ENCODE measurements around the gene SLC51B.
"Not testable (repeated sequence)": the region's sequence is repeated elsewhere in the genome, so short reads cannot be mapped to it uniquely, and the experiment has no call there.

Gene SLC51B

DNA sequence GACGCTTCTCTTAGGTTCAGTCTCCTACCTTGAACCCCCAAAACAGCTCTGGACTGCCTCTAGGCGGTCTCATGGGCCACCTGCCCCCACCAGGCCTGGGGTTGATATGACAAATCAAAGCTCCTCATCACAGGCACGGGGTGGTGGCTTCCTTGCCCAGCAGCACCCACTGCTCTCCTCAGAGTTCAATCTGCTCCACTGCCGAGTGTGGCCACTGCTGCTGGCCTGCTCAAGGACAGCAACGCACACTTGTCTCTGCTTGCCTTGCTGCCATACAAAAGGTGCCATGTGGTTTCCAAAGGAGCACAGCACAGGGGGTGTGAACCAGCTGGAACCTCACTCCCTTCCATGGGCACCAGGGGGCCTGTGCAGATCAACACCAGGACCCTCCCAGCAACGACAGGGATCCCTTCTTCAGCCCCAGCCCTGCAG, 41.5 kb downstream of the SLC51B start:
- peaks cover 20% of the 10 kb centered on the region for H3K4me1 ChIP-seq
- in situ Hi-C loops (cut with MboI; ENCODE audit: low sequenced_read_pairs): loop anchor here (5.0 kb wide), 1 partner anchor 44 kb away; no protein-coding TSS in a partner anchor
- peak in 1 of 2 experiments; percentile 66 for DNase-seq (ENCODE audit: low spot score in 2 of 2)

DNA sequence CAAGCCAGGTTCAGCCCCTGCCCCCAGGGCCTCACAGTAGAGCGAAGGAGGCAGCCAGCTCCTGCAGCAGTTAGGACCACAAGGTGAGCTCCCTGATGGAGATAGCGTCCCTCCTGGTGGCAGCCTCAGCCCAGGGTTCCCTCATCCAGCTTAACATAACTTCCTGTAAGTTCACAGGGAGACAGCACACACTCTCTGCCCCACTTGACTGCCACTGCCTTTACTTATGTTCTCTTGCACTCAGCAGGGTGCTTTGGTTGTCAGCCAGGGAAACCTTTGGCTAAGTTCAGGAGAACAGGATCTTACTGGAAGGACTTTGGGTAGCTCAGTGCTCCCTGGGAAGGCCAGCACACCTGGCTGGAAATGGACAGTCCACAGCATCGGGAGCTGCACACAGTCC, 42.2 kb downstream of the SLC51B start:
- no peak for DNase-seq (ENCODE audit: low spot score in 2 of 2)
- Histone ChIP-seq H3K4me1 (peaks cover 20% of the 10 kb centered on the region), H3K27me3 (ENCODE audit: low read depth) (no peaks in the 10 kb centered on the region), H3K9me3 (no peaks in the 10 kb centered on the region), H3K4me3 (no peak overlapping the region), H3K36me3 (replicated peaks) (no peaks in the 10 kb centered on the region)
- in situ Hi-C loops (cut with MboI; ENCODE audit: low sequenced_read_pairs): loop anchor here (5.0 kb wide), 1 partner anchor 45 kb away; no protein-coding TSS in a partner anchor

More for the DNA sequence above, 41.5 kb downstream of the SLC51B start:
- Histone ChIP-seq H3K9me3 (no peaks in the 10 kb centered on the region), H3K4me3 (no peak overlapping the region), H3K36me3 (replicated peaks) (no peaks in the 10 kb centered on the region), H3K27me3 (ENCODE audit: low read depth) (no peaks in the 10 kb centered on the region)

DNA sequence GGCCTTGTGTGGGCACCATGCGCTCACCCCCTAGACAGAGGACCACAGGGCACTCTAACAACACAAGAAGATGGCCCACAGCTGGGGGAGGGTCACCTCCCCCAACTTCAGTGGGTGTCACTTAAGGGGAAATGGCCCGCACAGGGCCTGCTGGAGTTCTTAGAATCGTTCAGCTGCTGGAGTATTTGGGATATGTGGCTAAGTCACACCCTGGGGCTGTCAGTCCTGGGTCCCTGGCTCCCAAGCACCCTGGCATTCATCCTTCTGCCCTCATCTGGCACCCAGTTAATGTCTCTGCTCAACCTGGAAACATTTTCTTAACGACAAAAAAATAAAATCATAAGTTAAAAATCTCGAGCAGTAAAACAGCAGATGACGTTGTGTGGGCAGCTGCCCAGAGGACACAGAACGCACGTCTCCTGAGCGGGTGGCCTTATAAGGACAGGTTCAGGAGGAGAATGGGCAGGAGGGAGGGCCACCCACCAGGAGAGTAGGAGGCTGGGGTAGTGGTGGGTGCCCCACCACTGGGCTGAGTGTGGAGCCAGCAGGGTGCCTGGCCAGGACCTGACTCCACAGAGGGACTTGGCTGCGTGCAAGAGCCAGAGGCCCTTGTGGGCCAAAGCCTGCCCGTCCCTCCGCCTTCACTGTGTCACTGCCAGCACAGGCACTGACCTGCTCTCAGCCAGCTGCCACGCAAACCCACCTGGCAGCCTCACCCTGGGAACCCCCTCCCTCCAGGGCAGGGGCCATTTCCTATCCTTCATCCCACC, 42.9 kb downstream of the SLC51B start:
- Histone ChIP-seq H3K9me3 (no peaks in the 10 kb centered on the region), H3K27me3 (ENCODE audit: low read depth) (no peaks in the 10 kb centered on the region), H3K4me3 (no peak overlapping the region), H3K36me3 (replicated peaks) (no peaks in the 10 kb centered on the region), H3K4me1 (peaks cover 13% of the 10 kb centered on the region)
- no peak for DNase-seq (ENCODE audit: low spot score in 2 of 2)
- in situ Hi-C loops (cut with MboI; ENCODE audit: low sequenced_read_pairs): loop anchor here (5.0 kb wide), 1 partner anchor 46 kb away; no protein-coding TSS in a partner anchor

DNA sequence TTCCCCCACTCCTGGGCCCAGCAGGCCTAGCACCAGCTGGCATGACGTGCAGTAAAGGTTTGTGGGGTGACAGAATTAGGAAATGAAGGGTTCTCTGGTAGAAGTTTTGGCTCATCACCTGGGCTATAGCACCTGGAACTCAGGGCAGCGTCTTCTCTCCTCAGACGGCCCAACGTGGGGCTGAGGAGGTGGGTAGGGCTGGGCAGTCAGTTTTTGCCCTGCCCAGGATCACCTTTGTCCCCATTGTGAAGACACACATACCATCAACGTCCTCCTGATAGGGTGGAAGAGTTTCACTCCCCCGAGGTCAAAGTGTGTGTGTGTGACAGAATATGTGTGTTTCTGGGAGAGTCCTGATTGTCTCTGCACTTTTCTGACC, 43.4 kb downstream of the SLC51B start:
- DNase-seq (ENCODE audit: low spot score in 2 of 2): no peak
- H3K36me3 ChIP-seq (replicated peaks): no peaks in the 10 kb centered on the region
- H3K27me3 ChIP-seq (ENCODE audit: low read depth): no peaks in the 10 kb centered on the region
- in situ Hi-C loops (cut with MboI; ENCODE audit: low sequenced_read_pairs): loop anchor here (5.0 kb wide), 1 partner anchor 46 kb away; no protein-coding TSS in a partner anchor
- H3K9me3 ChIP-seq: no peaks in the 10 kb centered on the region
- H3K4me3 ChIP-seq: no peak overlapping the region
- H3K4me1 ChIP-seq: peaks cover 9% of the 10 kb centered on the region

DNA sequence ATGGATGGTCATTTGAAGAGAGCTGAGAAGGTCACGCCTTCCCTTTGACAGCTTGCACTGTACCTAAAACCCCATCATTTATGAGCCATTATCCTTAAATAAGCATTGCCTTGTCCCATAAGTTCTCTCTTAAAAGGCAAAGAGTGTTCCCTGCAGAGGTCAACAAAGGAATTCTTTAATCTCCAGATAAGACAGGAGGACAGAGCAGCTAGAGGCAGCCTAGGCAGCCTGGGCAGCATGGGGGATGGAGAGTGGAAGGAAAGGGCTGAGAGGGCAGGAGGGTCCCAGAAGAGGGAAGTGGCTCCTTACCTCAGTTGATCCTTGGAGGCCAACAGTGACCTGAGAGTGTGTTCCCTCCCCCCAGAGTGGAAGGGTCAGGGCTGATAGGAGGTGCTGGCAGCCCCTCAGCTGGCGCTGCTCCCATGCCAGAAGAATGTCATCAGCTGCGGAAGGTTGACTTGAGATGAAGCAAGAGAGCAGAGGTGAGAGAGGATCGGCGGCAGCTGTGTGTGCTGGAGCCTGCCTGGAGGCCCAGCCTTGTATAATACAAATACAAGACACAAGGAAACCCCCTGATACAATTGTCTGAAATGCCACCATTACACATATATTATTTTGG, 44.1 kb downstream of the SLC51B start:
- no peaks in the 10 kb centered on the region for H3K27me3 ChIP-seq (ENCODE audit: low read depth)
- in situ Hi-C loops (cut with MboI; ENCODE audit: low sequenced_read_pairs): loop anchor here (5.0 kb wide), 1 partner anchor 47 kb away; no protein-coding TSS in a partner anchor
- peak in 1 of 2 experiments; percentile 36 for DNase-seq (ENCODE audit: low spot score in 2 of 2)
- no peaks in the 10 kb centered on the region for H3K9me3 ChIP-seq
- H3K36me3 ChIP-seq (replicated peaks): no peaks in the 10 kb centered on the region
- peaks cover 7% of the 10 kb centered on the region for H3K4me1 ChIP-seq
- H3K4me3 ChIP-seq: no peak overlapping the region

DNA sequence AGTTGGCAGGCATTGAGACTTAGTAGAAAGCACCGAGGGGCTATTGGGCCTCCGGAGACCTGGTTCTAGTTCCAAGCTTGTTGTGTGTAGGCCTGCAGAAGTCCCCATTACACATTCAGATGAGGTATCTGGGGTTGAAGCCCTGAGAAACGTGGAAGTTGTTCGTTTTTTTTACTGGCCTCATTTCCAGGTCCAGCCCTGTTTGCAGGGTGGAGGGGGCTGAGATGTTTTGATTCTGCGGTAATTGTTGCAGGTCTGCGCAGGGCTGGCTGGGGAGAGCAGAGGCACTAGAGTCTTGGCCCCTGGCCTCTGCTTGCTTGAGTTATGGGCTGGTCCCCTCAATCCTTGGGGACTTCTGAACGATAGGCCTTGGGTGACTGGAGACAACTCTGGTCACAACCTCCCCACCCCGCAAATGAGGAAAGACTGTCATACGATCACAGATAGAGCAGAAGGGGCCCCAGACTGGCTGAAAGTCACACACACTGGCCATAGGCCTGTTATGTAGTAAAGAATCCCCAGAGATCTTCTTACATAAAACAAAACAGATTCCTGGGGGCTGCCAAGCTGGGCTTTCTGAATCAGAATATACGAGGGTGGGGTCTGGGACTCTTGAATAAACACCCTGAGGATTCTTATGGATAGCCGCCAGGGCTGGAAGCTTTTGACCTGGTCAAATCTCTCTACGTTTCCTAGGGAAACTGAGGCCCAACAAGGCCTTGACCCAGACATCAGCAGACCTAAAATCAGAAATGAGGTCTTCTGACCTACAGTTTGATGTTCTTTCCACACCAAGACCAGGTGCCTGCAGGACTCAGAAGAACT, 47.0 kb downstream of the SLC51B start:
- no peak overlapping the region for H3K4me3 ChIP-seq
- no peaks in the 10 kb centered on the region for H3K9me3 ChIP-seq
- no peak for DNase-seq (ENCODE audit: low spot score in 2 of 2)
- peaks cover 7% of the 10 kb centered on the region for H3K4me1 ChIP-seq
- H3K36me3 ChIP-seq (replicated peaks): peaks cover 2% of the 10 kb centered on the region; the same call in 1 of the 2 replicates
- in situ Hi-C loops (cut with MboI; ENCODE audit: low sequenced_read_pairs): loop anchor here (10.0 kb wide), 1 partner anchor 357 kb away; no protein-coding TSS in a partner anchor
- H3K27me3 ChIP-seq (ENCODE audit: low read depth): no peaks in the 10 kb centered on the region

DNA sequence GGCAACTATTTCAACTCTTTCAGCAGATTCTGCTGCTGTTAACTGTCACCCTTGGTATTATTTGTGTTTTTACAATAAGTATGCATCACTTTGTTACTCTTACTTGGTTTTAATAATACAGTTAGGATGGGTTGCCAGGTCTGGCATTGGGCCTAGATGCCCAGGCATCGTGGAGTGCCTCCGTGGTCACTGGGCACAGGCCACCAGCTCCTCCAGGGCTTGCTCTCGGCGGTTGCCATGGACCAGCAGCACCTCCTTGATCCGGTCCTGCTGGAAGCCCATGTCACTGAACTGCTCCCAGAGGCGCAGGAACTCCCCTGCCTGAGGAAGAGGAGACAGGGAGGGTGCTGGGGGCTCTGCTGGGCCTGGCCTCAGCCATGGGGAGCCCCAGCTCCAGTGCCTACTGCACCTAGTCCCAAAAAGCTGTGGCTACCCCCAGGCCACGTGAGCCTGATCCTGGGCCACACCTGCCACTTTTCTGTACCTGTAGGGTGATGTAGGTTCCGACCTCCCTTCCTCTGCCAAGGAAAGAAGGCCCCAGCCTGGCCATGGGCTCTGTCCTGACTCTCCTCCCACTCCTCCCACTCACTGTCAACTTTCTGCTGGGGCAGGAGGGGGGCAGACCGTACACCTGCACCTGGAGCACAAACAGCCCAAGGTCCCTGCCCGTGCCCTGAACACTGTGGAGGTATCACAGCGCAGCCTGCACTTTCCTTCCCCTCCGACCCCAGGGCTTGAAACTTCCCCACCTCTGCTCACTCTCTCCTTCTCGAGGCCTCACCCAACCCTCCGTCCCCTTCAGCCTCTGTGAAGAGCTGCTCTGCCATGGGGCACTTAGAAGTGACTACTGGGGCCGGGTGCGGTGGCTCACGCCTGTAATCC, 48.0 kb downstream of the SLC51B start:
- no peak for DNase-seq (ENCODE audit: low spot score in 2 of 2)
- in situ Hi-C loops (cut with MboI; ENCODE audit: low sequenced_read_pairs): loop anchor here (10.0 kb wide), 1 partner anchor 358 kb away; no protein-coding TSS in a partner anchor
- peaks cover 7% of the 10 kb centered on the region for H3K4me1 ChIP-seq
- H3K9me3 ChIP-seq: no peaks in the 10 kb centered on the region
- H3K27me3 ChIP-seq (ENCODE audit: low read depth): no peaks in the 10 kb centered on the region
- H3K36me3 ChIP-seq (replicated peaks): peaks cover 11% of the 10 kb centered on the region
- no peak overlapping the region for H3K4me3 ChIP-seq

DNA sequence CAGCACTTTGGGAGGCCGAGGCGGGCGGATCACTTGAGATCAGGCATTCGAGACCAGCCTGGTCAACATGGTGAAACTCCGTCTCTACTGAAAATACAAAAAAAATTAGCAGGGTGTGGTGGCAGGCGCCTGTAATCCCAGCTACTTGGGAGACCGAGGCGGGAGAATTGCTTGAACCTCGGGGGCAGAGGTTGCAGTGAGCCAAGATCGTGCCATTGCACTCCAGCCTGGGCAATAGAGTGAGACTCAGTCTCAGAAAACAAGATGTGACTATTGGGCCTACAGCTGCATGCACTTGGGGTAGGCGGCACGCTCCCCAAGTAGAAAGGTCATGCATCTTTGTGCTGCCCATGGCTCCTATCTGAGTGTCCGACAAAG, 48.6 kb downstream of the SLC51B start:
- peaks cover 17% of the 10 kb centered on the region for H3K36me3 ChIP-seq (replicated peaks)
- H3K4me1 ChIP-seq; H3K4me3 ChIP-seq; DNase-seq (ENCODE audit: low spot score in 2 of 2); H3K9me3 ChIP-seq; H3K27me3 ChIP-seq (ENCODE audit: low read depth): not testable (repeated sequence)
- in situ Hi-C loops (cut with MboI; ENCODE audit: low sequenced_read_pairs): loop anchor here (10.0 kb wide), 1 partner anchor 359 kb away; no protein-coding TSS in a partner anchor

DNA sequence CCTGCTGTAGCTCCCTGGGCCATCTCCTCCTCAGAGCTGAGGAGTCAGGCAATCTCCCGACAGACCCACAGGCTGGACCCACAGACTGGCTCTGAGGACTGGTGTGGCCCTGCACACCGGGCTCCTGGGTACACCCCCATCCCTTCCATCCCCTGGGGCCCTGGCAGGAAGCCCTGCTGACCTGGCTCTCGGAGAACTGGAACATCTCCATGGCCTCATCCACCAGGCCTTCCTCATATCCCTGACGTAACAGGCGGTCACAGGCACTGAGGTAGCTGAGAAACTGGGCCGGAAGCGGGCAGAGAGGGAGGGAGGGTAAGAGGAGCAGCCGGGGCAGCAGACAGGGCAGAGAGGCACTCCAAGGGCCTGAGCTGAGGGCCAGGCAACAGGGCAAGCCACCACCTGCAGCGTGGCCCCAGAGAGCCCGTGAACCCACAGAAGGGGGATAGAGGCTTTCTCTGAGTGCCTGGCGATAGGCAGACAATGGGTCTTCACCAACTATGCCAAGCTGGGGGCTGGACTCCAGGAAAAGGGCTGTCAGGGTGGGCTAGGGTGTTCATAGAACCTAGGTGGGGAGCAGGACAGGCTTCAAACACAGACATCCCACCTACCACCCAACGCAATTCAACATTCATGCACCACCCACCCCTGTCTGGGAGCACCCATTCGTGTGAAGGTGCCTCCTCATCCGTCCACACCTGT, 49.3 kb downstream of the SLC51B start:
- Histone ChIP-seq H3K4me1 (peaks cover under 1% of the 10 kb centered on the region; the same call in 1 of the 2 replicates), H3K36me3 (replicated peaks) (peaks cover 24% of the 10 kb centered on the region), H3K27me3 (ENCODE audit: low read depth) (no peaks in the 10 kb centered on the region), H3K9me3 (no peaks in the 10 kb centered on the region), H3K4me3 (no peak overlapping the region)
- no peak for DNase-seq (ENCODE audit: low spot score in 2 of 2)
- in situ Hi-C loops (cut with MboI; ENCODE audit: low sequenced_read_pairs): loop anchor here (10.0 kb wide), 1 partner anchor 360 kb away; no protein-coding TSS in a partner anchor

DNA sequence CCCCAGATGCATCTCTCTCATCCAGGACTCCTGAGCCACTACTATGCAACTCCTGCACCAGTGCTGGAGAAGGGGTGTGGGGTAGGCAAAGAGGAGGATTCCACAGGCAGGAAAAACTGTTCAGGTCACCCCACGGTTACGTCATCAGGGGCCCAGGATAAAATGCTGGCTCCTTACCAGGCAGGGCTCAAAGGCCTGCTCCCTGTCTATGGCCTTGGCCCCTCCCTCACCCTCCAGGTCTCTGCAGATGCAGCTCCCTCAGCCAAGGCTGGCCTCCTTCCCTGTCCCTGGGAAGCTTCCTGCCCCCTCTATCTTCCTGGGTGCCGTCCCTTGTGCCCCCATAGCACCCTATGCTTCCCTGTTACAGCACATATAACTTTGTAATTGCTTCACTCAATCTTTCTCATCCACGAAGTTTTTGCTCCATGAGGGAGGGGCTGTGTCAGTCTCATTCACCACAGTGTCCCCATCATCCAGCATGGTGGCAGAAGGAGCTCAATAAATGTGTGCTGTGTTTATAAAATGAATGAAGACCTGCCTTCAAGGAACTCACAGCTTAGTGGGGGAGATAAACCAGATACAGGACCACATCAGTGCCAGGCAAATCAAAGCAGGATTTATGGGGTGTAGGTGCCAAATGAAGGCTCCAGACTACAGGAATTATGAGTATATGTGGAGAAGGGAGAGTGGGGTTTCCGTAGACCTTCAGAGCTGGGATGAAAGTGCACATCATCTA, 50.0 kb downstream of the SLC51B start:
- Histone ChIP-seq H3K36me3 (replicated peaks) (peaks cover 29% of the 10 kb centered on the region), H3K4me3 (no peak overlapping the region), H3K27me3 (ENCODE audit: low read depth) (no peaks in the 10 kb centered on the region), H3K4me1 (no peaks in the 10 kb centered on the region), H3K9me3 (no peaks in the 10 kb centered on the region)
- DNase-seq (ENCODE audit: low spot score in 2 of 2): no peak
- in situ Hi-C loops (cut with MboI; ENCODE audit: low sequenced_read_pairs): loop anchor here (10.0 kb wide), 1 partner anchor 360 kb away; no protein-coding TSS in a partner anchor

DNA sequence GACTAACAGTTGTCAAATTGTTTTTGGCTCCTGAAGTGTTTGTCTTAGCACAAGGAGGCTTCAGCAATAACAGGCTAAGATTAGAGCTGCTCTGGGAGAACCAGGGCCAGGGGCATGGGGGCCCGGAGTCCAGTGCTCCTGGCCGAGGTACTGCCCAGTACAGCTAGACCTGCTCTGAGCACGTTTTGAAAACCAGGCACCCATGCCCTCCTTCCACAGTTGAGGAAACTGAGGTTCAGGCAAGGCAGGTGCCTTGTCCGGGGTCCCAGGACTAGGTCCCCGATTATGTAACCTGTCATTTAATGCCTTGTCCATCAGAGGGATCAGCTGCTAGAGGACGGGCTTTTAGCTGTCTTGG, 50.5 kb downstream of the SLC51B start:
- DNase-seq (ENCODE audit: low spot score in 2 of 2): no peak
- Histone ChIP-seq H3K4me1 (no peaks in the 10 kb centered on the region), H3K27me3 (ENCODE audit: low read depth) (no peaks in the 10 kb centered on the region), H3K9me3 (no peaks in the 10 kb centered on the region), H3K4me3 (no peak overlapping the region), H3K36me3 (replicated peaks) (peaks cover 34% of the 10 kb centered on the region)
- in situ Hi-C loops (cut with MboI; ENCODE audit: low sequenced_read_pairs): loop anchor here (10.0 kb wide), 1 partner anchor 361 kb away; no protein-coding TSS in a partner anchor
